Measurements from ENCODE around the gene TMEM208.

- TF ChIP-seq CTCF (IDR thresholded peaks at IDR 0.05) (no peak), POLR2A (IDR thresholded peaks at IDR 0.05) (no peak)
Measured at GRCh38 chr16:67257486-67258160, 30.7 kb downstream of the TMEM208 start.

Measured in right lobe of liver (tissue), 4 donors.